Putamen (tissue), 1 donor: ENCODE data around the gene CERK.

ENCODE experiments used
- DNase-seq: peaks from one replicate; pipeline ENCODE4 v3.0.0-alpha.2; 2016; ENCODE audit warnings: low spot score

Gene CERK

GRCh38 chr22:46764779-46765485 is 26.9 kb upstream of the CERK start:
- no peak for DNase-seq

GRCh38 chr22:46764140-46764680 is 26.2 kb upstream of the CERK start:
- DNase-seq, result no peak

GRCh38 chr22:46763051-46763705 is 25.1 kb upstream of the CERK start:
- no peak for DNase-seq

- DNase-seq, result peak; percentile 93
Measured at GRCh38 chr22:46762238-46763050, 24.4 kb upstream of the CERK start, which contains the start of gene TBC1D22A. TBC1D22A (plus strand) TSS chr22:46762650; CDS start chr22:46762787, 137 bp downstream.

GRCh38 chr22:46761539-46762237 is 23.6 kb upstream of the CERK start:
- DNase-seq, result no peak

GRCh38 chr22:46761017-46761416 is 23.0 kb upstream of the CERK start:
- no peak for DNase-seq

GRCh38 chr22:46758867-46759290 is 20.8 kb upstream of the CERK start:
- peak; percentile 39 for DNase-seq

- no peak for DNase-seq
Measured at GRCh38 chr22:46758121-46758520, 20.1 kb upstream of the CERK start.

GRCh38 chr22:46757104-46757503 is 19.1 kb upstream of the CERK start:
- no peak for DNase-seq

- no peak for DNase-seq
Measured at GRCh38 chr22:46756097-46756496, 18.0 kb upstream of the CERK start.

- no peak for DNase-seq
Measured at GRCh38 chr22:46755525-46755924, 17.5 kb upstream of the CERK start.

- DNase-seq, result no peak
Measured at GRCh38 chr22:46754826-46755225, 16.8 kb upstream of the CERK start.

GRCh38 chr22:46754110-46754799 is 16.2 kb upstream of the CERK start:
- no peak for DNase-seq

GRCh38 chr22:46753761-46754109 is 15.7 kb upstream of the CERK start:
- DNase-seq, result no peak

GRCh38 chr22:46753360-46753759 is 15.3 kb upstream of the CERK start:
- DNase-seq, result no peak

GRCh38 chr22:46752988-46753310 is 14.9 kb upstream of the CERK start:
- no peak for DNase-seq

- no peak for DNase-seq
Measured at GRCh38 chr22:46752286-46752987, 14.4 kb upstream of the CERK start.

- no peak for DNase-seq
Measured at GRCh38 chr22:46750863-46751443, 12.9 kb upstream of the CERK start.

- no peak for DNase-seq
Measured at GRCh38 chr22:46750530-46750800, 12.4 kb upstream of the CERK start.

GRCh38 chr22:46749682-46750529 is 11.9 kb upstream of the CERK start:
- no peak for DNase-seq
